Measurements from ENCODE around the gene CFAP65.

CFAP65 gene

GRCh38 chr2:219016721-219017120 lies 24.6 kb downstream of the CFAP65 start:
- no peak overlapping the region for H3K27ac ChIP-seq (ENCODE audit: low read depth in 2 of 2, low read length in 2 of 2)

GRCh38 chr2:219010873-219011272 lies 30.4 kb downstream of the CFAP65 start:
- H3K9me3 ChIP-seq (ENCODE audit: control insufficient read depth in 2 of 2, low read length in 2 of 2) = no peaks in the 10 kb centered on the region
- H3K9ac ChIP-seq (ENCODE audit: low read depth in 1 of 2, low read length in 2 of 2) = no peak overlapping the region
- no peaks in the 10 kb centered on the region for H3K4me1 ChIP-seq (ENCODE audit: control insufficient read depth in 2 of 2, insufficient read depth in 2 of 2, low read length in 2 of 2)
- H3K27me3 ChIP-seq (ENCODE audit: control insufficient read depth in 2 of 2, insufficient read depth in 2 of 2, low read length in 2 of 2) = peaks cover 0 to 6% of the 10 kb centered on the region in 2 donors
- H3K36me3 ChIP-seq (ENCODE audit: control insufficient read depth in 2 of 2, insufficient read depth in 2 of 2, low read length in 2 of 2) = no peaks in the 10 kb centered on the region
- H3K27ac ChIP-seq (ENCODE audit: low read depth in 2 of 2, low read length in 2 of 2) = no peak overlapping the region
- H3K4me3 ChIP-seq (ENCODE audit: low read length in 2 of 2) = no peak overlapping the region

More at GRCh38 chr2:219016721-219017120, 24.6 kb downstream of the CFAP65 start:
- H3K9ac ChIP-seq (ENCODE audit: low read depth in 1 of 2, low read length in 2 of 2) = no peak overlapping the region
- no peaks in the 10 kb centered on the region for H3K36me3 ChIP-seq (ENCODE audit: control insufficient read depth in 2 of 2, insufficient read depth in 2 of 2, low read length in 2 of 2)
- no peaks in the 10 kb centered on the region for H3K9me3 ChIP-seq (ENCODE audit: control insufficient read depth in 2 of 2, low read length in 2 of 2)
- H3K4me3 ChIP-seq (ENCODE audit: low read length in 2 of 2) = no peak overlapping the region
- H3K27me3 ChIP-seq (ENCODE audit: control insufficient read depth in 2 of 2, insufficient read depth in 2 of 2, low read length in 2 of 2) = no peaks in the 10 kb centered on the region
- no peaks in the 10 kb centered on the region for H3K4me1 ChIP-seq (ENCODE audit: control insufficient read depth in 2 of 2, insufficient read depth in 2 of 2, low read length in 2 of 2)

GRCh38 chr2:219010162-219010756 lies 31.1 kb downstream of the CFAP65 start:
- Histone ChIP-seq H3K4me3 (ENCODE audit: low read length in 2 of 2) (no peak overlapping the region), H3K27ac (ENCODE audit: low read depth in 2 of 2, low read length in 2 of 2) (no peak overlapping the region), H3K27me3 (ENCODE audit: control insufficient read depth in 2 of 2, insufficient read depth in 2 of 2, low read length in 2 of 2) (peaks cover 0 to 6% of the 10 kb centered on the region in 2 donors), H3K36me3 (ENCODE audit: control insufficient read depth in 2 of 2, insufficient read depth in 2 of 2, low read length in 2 of 2) (no peaks in the 10 kb centered on the region), H3K4me1 (ENCODE audit: control insufficient read depth in 2 of 2, insufficient read depth in 2 of 2, low read length in 2 of 2) (no peaks in the 10 kb centered on the region), H3K9ac (ENCODE audit: low read depth in 1 of 2, low read length in 2 of 2) (no peak overlapping the region), H3K9me3 (ENCODE audit: control insufficient read depth in 2 of 2, low read length in 2 of 2) (no peaks in the 10 kb centered on the region)

- no peak overlapping the region for H3K4me3 ChIP-seq (ENCODE audit: low read length in 2 of 2)
- no peak overlapping the region for H3K27ac ChIP-seq (ENCODE audit: low read depth in 2 of 2, low read length in 2 of 2)
- peaks cover 0 to 8% of the 10 kb centered on the region in 2 donors for H3K27me3 ChIP-seq (ENCODE audit: control insufficient read depth in 2 of 2, insufficient read depth in 2 of 2, low read length in 2 of 2)
- no peaks in the 10 kb centered on the region for H3K9me3 ChIP-seq (ENCODE audit: control insufficient read depth in 2 of 2, low read length in 2 of 2)
- H3K36me3 ChIP-seq (ENCODE audit: control insufficient read depth in 2 of 2, insufficient read depth in 2 of 2, low read length in 2 of 2) = no peaks in the 10 kb centered on the region
- no peak overlapping the region for H3K9ac ChIP-seq (ENCODE audit: low read depth in 1 of 2, low read length in 2 of 2)
- H3K4me1 ChIP-seq (ENCODE audit: control insufficient read depth in 2 of 2, insufficient read depth in 2 of 2, low read length in 2 of 2) = no peaks in the 10 kb centered on the region
Measured at GRCh38 chr2:219009294-219009693, 32.0 kb downstream of the CFAP65 start.

- no peak overlapping the region for H3K4me3 ChIP-seq (ENCODE audit: low read length in 2 of 2)
- H3K9ac ChIP-seq (ENCODE audit: low read depth in 1 of 2, low read length in 2 of 2) = no peak overlapping the region
- H3K27ac ChIP-seq (ENCODE audit: low read depth in 2 of 2, low read length in 2 of 2) = no peak overlapping the region
- H3K9me3 ChIP-seq (ENCODE audit: control insufficient read depth in 2 of 2, low read length in 2 of 2) = no peaks in the 10 kb centered on the region
- H3K4me1 ChIP-seq (ENCODE audit: control insufficient read depth in 2 of 2, insufficient read depth in 2 of 2, low read length in 2 of 2) = peaks cover 19 to 27% of the 10 kb centered on the region in 2 donors
- H3K36me3 ChIP-seq (ENCODE audit: control insufficient read depth in 2 of 2, insufficient read depth in 2 of 2, low read length in 2 of 2) = no peaks in the 10 kb centered on the region
- H3K27me3 ChIP-seq (ENCODE audit: control insufficient read depth in 2 of 2, insufficient read depth in 2 of 2, low read length in 2 of 2) = peaks cover 16 to 18% of the 10 kb centered on the region in 2 donors
Measured at GRCh38 chr2:219003979-219004378, 37.3 kb downstream of the CFAP65 start.

GRCh38 chr2:219003267-219003634 lies 38.1 kb downstream of the CFAP65 start:
- H3K36me3 ChIP-seq (ENCODE audit: control insufficient read depth in 2 of 2, insufficient read depth in 2 of 2, low read length in 2 of 2) = no peaks in the 10 kb centered on the region
- H3K9ac ChIP-seq (ENCODE audit: low read depth in 1 of 2, low read length in 2 of 2) = peak overlapping the region in 1 of 2 donors; percentile 80
- H3K4me1 ChIP-seq (ENCODE audit: control insufficient read depth in 2 of 2, insufficient read depth in 2 of 2, low read length in 2 of 2) = peaks cover 19 to 31% of the 10 kb centered on the region in 2 donors
- no peaks in the 10 kb centered on the region for H3K9me3 ChIP-seq (ENCODE audit: control insufficient read depth in 2 of 2, low read length in 2 of 2)
- peaks cover 16 to 18% of the 10 kb centered on the region in 2 donors for H3K27me3 ChIP-seq (ENCODE audit: control insufficient read depth in 2 of 2, insufficient read depth in 2 of 2, low read length in 2 of 2)
- peak overlapping the region; percentile 63 to 68 for H3K4me3 ChIP-seq (ENCODE audit: low read length in 2 of 2)
- H3K27ac ChIP-seq (ENCODE audit: low read depth in 2 of 2, low read length in 2 of 2) = peak overlapping the region in 1 of 2 donors; percentile 95

GRCh38 chr2:219002395-219003266 lies 38.7 kb downstream of the CFAP65 start:
- Histone ChIP-seq H3K9ac (ENCODE audit: low read depth in 1 of 2, low read length in 2 of 2) (peak overlapping the region; percentile 56 to 80), H3K4me1 (ENCODE audit: control insufficient read depth in 2 of 2, insufficient read depth in 2 of 2, low read length in 2 of 2) (peaks cover 19 to 33% of the 10 kb centered on the region in 2 donors), H3K27ac (ENCODE audit: low read depth in 2 of 2, low read length in 2 of 2) (peak overlapping the region; percentile 88 to 95), H3K27me3 (ENCODE audit: control insufficient read depth in 2 of 2, insufficient read depth in 2 of 2, low read length in 2 of 2) (peaks cover 16 to 21% of the 10 kb centered on the region in 2 donors), H3K4me3 (ENCODE audit: low read length in 2 of 2) (peak overlapping the region; percentile 63 to 68), H3K36me3 (ENCODE audit: control insufficient read depth in 2 of 2, insufficient read depth in 2 of 2, low read length in 2 of 2) (no peaks in the 10 kb centered on the region), H3K9me3 (ENCODE audit: control insufficient read depth in 2 of 2, low read length in 2 of 2) (no peaks in the 10 kb centered on the region)

GRCh38 chr2:219001577-219002394 lies 39.5 kb downstream of the CFAP65 start:
- Histone ChIP-seq H3K27ac (ENCODE audit: low read depth in 2 of 2, low read length in 2 of 2) (peak overlapping the region; percentile 88 to 95), H3K4me3 (ENCODE audit: low read length in 2 of 2) (peak overlapping the region; percentile 68 to 73), H3K9ac (ENCODE audit: low read depth in 1 of 2, low read length in 2 of 2) (peak overlapping the region; percentile 70 to 84), H3K4me1 (ENCODE audit: control insufficient read depth in 2 of 2, insufficient read depth in 2 of 2, low read length in 2 of 2) (peaks cover 19 to 33% of the 10 kb centered on the region in 2 donors), H3K36me3 (ENCODE audit: control insufficient read depth in 2 of 2, insufficient read depth in 2 of 2, low read length in 2 of 2) (no peaks in the 10 kb centered on the region), H3K27me3 (ENCODE audit: control insufficient read depth in 2 of 2, insufficient read depth in 2 of 2, low read length in 2 of 2) (peaks cover 16 to 18% of the 10 kb centered on the region in 2 donors), H3K9me3 (ENCODE audit: control insufficient read depth in 2 of 2, low read length in 2 of 2) (no peaks in the 10 kb centered on the region)

- Histone ChIP-seq H3K4me3 (ENCODE audit: low read length in 2 of 2) (peak overlapping the region; percentile 68 to 73), H3K27ac (ENCODE audit: low read depth in 2 of 2, low read length in 2 of 2) (peak overlapping the region; percentile 88 to 95)
Measured at GRCh38 chr2:219001100-219001576, 40.2 kb downstream of the CFAP65 start.

More at GRCh38 chr2:219001100-219001576, 40.2 kb downstream of the CFAP65 start:
- Histone ChIP-seq H3K36me3 (ENCODE audit: control insufficient read depth in 2 of 2, insufficient read depth in 2 of 2, low read length in 2 of 2) (no peaks in the 10 kb centered on the region), H3K27me3 (ENCODE audit: control insufficient read depth in 2 of 2, insufficient read depth in 2 of 2, low read length in 2 of 2) (peaks cover 18 to 19% of the 10 kb centered on the region in 2 donors), H3K9me3 (ENCODE audit: control insufficient read depth in 2 of 2, low read length in 2 of 2) (no peaks in the 10 kb centered on the region), H3K4me1 (ENCODE audit: control insufficient read depth in 2 of 2, insufficient read depth in 2 of 2, low read length in 2 of 2) (peaks cover 23 to 39% of the 10 kb centered on the region in 2 donors), H3K9ac (ENCODE audit: low read depth in 1 of 2, low read length in 2 of 2) (peak overlapping the region; percentile 70 to 84)

All from mucosa of rectum (tissue), 2 donors.